Right kidney (tissue), 1 donor: Measurements from ENCODE around the gene AMN1.
A peak's percentile ranks its signal among the peaks of the same experiment; 100 is the strongest.
"Not testable (repeated sequence)": the region's sequence is repeated elsewhere in the genome, so short reads cannot be mapped to it uniquely, and the experiment has no call there.

Experiments
- DNase-seq: peaks from one replicate; pipeline ENCODE4 v3.0.0-alpha.2; 2016

Gene AMN1

GRCh38 chr12:31682136-31682962 is 46.5 kb downstream of the AMN1 start:
- peak; percentile 36 for DNase-seq

- DNase-seq: no peak
Measured at GRCh38 chr12:31672521-31672920, 56.3 kb downstream of the AMN1 start.

DNA sequence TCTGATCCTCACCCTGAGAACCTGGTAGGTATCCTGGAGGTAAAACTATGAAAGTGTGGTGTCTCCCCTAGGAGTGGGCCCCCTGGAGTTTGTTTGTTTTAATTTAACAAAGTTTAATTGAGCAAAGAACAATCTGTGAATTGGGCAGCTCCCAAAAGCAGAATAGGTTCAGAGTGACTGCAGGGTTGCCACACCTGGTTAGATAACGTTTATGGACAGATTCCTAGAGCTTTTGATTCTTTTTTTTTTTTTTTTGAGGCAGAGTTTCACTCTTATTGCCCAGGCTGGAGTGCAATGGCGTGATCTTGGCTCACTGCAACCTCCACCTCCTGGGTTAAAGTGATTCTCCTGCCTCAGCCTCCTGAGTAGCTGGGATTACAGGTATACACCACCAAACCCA is 59.2 kb downstream of the AMN1 start:
- DNase-seq: not testable (repeated sequence)

GRCh38 chr12:31669020-31669419 is 59.8 kb downstream of the AMN1 start:
- no peak for DNase-seq

DNA sequence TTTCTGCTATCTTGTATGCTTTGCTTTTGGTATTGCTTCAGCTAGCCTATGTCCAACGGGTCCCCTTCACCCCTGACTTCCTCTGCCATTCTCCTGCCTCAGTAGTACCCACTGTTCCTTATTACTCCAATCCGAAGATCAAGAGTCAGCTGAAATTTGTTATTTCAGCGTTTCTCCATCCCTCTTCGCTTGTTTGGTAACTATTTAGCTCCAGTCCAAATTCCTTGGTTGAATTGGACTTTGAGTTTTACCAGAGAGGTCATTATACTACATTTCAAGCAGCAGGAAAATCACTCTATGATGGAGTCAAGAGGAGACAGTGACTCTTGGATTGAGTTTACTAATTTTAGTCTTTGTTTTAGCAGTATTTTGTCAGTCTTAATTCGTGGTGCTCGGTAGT is 64.8 kb downstream of the AMN1 start:
- no peak for DNase-seq

DNA sequence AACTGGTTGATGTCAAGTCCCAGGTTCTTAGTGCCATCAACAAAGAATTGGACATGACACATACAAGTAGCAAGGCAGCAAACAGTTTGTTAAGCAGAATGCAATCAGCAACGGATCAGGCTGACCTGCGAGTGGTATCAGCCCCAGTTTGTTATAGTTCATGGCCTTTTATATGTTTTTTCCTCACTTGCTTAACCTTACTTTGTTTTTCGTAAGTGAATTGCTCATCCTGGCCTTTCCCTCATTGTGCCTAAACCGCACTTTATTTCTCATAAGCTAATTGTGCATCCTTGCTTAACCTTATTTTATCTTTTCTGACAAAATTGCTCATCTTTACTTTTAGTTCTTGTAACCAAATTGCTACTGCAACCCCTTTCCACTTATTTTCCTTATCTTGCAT is 65.2 kb downstream of the AMN1 start:
- no peak for DNase-seq

- DNase-seq: no peak
Measured at GRCh38 chr12:31662176-31662849, 66.5 kb downstream of the AMN1 start.

DNA sequence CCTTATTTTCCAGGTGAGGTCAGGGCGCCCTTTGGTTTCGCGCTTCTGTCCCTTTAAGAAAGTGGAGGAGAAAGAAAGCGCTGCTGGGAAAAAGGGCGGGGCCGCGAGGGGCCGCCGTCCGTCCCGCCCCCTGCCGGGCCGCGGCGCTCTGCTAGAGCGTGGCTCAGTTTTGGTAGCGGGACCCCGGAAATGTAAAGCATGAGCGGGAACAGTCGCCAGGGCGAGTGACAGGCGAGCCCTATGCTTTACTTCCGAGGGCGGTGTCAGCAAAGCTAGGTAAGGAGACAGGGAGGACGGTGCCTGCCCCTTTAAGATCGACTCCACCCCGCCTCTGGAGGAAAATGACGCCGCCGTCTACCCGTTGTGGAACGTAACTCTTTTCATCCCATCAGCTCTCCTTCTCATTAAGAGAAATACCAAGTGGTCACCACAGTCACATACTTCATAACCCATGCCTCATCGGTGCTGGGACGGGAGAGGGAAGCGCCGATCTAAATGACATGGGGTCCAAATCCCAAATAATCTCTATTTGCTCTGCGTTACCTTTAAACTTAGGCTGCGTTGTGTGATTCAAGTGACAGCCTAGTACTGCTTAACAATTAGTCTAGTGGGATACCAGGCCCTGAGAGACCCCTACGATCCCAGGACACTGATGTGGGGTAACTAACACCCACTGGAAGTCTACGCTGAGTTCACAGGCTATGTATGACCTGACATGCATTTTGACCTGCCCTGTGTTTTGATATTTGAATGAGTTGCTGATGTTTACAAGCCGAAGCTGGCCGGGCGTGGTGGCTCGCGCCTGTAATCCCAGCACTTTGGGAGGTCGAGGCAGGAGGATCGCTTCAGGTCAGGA is 69.5 kb downstream of the AMN1 start, which contains the start of gene ETFBKMT:
Gene ETFBKMT (plus strand): TSS at position 602 of the 856 bp plus-strand sequence. CDS start 2,266 bp downstream, outside the sequence.
- DNase-seq: peak; percentile 99

GRCh38 chr12:31658471-31659086 is 70.2 kb downstream of the AMN1 start:
- DNase-seq: no peak

- no peak for DNase-seq
Measured at GRCh38 chr12:31655792-31656191, 73.0 kb downstream of the AMN1 start.

GRCh38 chr12:31655208-31655607 is 73.6 kb downstream of the AMN1 start:
- no peak for DNase-seq

DNA sequence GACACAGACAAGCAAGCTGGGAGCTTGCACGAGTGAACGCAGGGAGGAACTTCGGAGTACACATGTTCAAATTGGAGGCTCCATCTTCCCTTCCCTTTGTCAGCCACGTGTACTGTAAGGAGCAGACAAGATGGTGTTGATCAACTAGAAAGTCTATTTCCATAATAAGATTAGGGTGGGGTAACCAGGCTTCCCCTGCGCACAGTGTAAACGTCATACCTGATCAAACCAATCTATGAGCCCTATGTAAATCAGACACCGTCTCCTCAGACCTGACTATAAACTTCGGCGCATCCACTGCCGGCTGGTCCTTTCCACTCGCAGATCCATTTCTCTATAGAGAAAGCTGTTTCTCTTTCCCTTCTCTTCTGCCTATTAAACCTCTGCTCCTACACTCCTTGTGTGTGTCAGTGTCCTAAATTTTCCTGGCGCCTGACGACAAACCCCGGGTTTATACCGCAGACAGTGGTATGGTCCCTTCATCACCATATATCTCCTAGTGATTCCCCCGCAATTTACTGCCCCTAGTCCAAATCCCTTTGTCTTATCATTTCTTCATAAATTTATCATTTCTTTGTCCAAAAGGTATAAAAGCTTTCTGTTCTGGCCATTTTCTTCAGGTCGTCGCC is 76.8 kb downstream of the AMN1 start:
- no peak for DNase-seq

- no peak for DNase-seq
Measured at GRCh38 chr12:31650918-31651317, 77.9 kb downstream of the AMN1 start.

DNA sequence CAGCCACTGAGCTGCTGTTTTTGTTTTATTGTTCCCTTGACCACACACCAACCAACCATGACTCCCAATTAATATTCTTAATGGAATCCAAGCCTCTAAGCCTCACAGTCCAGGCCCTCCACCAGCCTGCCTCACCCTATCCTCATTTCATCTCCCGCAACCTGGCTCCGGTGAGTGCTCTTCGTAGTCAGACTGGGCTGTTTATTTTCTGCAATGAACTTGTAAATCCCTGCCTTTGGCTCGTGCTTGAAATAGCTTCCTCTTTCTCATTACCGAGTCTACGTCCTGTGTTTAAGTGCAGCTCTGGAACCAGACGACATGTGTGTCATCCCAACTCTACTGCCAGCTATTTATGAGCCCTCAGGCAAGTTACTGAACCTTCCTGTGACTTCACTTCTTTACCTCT is 81.7 kb downstream of the AMN1 start:
- peak; percentile 44 for DNase-seq

DNA sequence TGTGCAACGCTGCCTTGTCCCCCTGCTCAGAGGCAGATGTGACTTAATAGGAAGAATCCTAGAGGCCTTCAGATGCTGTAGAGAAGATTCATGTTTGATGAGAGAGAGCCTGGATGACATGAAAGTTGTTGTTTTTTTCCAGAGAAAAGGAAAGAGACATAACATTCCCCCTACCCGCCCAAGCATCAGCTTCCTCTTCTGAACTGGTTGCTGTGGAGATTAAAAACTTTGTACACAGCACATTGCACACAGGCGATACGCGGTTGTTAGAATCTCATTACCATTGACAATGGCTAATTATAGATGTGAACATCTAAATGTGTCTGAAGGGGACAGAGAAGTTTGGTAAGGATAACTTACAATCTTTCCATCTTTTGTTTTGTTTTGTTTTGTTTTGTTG is 82.9 kb downstream of the AMN1 start:
- no peak for DNase-seq

DNA sequence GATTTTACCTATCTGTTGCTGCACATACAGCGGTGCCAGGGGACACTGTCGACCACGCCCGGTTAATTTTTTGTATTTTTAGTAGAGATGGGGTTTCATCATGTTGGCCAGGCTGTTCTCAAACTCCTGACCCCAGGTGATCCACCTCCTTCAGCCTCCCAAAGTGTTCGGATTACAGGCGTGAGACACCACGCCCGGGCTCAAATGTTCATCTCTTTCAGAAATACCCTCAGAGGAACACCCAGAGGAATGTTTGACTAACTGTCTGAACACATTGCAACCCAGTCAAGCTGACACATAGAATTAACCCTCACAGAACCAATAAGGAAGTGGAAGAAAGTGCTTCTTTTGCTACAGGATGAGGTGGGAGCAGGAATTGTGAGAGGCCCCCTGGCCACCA is 84.3 kb downstream of the AMN1 start:
- DNase-seq: no peak

- DNase-seq: no peak
Measured at GRCh38 chr12:31641509-31642090, 87.2 kb downstream of the AMN1 start.

DNA sequence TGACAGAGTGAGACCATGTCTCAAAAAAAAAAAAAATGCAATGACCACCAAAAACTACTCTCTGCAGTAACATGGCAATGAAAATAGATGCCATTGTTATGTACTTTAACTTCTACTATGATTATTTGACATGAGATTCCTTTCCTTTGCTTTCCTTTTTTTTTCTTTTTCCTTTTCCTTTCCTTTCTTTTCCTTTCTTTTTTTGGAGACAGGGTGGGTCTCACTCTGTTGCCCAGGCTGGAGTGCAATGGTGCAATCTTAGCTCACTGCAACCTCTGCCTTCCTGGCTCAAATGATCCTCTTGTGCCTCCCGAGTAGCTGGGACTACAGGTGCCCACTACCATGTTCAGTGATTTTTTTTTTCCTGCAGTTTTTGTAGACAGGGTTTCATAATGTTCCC is 94.2 kb downstream of the AMN1 start:
- DNase-seq: no peak

DNA sequence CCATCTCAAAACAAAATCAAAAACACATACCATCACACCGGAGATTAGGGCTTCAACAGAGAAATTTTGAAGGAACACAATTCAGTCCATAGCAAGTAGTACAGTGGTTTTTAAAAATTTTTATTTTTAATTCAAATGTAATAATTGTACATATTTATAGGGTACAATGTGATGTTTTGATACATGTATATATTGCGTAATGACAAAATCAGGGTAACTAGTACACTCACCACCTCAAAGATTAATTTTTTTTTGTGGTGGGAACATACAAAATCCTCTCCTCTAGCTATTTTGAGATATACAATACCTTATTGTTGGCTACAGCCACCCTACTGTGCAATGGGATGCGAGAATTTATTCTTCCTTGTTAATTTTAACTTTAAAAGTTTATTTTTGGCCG is 95.4 kb downstream of the AMN1 start:
- no peak for DNase-seq

DNA sequence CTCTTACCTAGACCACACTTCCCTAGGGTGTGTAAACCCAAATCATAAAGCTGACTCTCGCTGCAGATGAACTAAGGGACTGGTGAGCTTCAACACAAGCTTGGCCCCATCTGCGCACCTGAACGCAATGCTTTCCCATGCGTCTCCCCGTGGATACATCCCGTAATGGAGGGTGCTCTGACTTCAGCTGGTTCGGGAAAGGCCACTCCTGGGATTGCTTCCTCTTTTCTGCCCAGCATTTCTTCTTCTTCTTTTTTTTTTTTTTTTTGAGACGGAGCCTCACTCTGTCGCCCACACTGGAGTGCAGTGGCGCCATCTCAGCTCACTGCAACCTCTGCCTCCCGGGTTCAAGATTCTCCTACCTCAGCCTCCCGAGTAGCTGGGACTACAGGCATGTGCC is 97.0 kb downstream of the AMN1 start:
- DNase-seq: no peak

- DNase-seq: no peak
Measured at GRCh38 chr12:31631023-31631724, 97.6 kb downstream of the AMN1 start.
